Renal pelvis (tissue), 12 donors: Measurements from ENCODE around the gene SLC25A13. TPM values are rescaled to one million over a fixed set of nuclear protein-coding genes. Genes with fewer than 3 reads are reported as not detected.
"Not testable (repeated sequence)": the region's sequence is repeated elsewhere in the genome, so short reads cannot be mapped to it uniquely, and the experiment has no call there.

ENCODE experiments used
- DNase-seq: peaks from one replicate; pipeline ENCODE4 v3.0.0-alpha.2; 2013
- long read RNA-seq, 16 experiments: transcript quantifications; one replicate each; lab custom pipeline, GENCODE V29; 2026
- polyA plus RNA-seq, 3 donors: library from polyadenylated mRNA; unstranded; fragments of 120-200 nt; gene quantifications; one replicate each; pipeline ENCODE4 v1.2.1, GENCODE V29; 2013; ENCODE audit not compliant: insufficient read length in 3 of 3

Gene SLC25A13, protein sequence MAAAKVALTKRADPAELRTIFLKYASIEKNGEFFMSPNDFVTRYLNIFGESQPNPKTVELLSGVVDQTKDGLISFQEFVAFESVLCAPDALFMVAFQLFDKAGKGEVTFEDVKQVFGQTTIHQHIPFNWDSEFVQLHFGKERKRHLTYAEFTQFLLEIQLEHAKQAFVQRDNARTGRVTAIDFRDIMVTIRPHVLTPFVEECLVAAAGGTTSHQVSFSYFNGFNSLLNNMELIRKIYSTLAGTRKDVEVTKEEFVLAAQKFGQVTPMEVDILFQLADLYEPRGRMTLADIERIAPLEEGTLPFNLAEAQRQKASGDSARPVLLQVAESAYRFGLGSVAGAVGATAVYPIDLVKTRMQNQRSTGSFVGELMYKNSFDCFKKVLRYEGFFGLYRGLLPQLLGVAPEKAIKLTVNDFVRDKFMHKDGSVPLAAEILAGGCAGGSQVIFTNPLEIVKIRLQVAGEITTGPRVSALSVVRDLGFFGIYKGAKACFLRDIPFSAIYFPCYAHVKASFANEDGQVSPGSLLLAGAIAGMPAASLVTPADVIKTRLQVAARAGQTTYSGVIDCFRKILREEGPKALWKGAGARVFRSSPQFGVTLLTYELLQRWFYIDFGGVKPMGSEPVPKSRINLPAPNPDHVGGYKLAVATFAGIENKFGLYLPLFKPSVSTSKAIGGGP
- polyA plus RNA-seq = 10 to 100 TPM; 38.0 to 44.0 (median 41.4) TPM
- long read RNA-seq, donor 1, transcript SLC25A13-201 (18 exons, 3,136 nt) = major isoform, 10 of 28 reads
- long read RNA-seq, donor 1, partial matches to known transcripts = 18 of 28 reads
- long read RNA-seq, donor 1, other reads (novel, unspliced or antisense) = 0 of 28 reads
- long read RNA-seq, donor 2, transcript SLC25A13-201 (18 exons, 3,136 nt) = major isoform, 7 of 8 reads
- long read RNA-seq, donor 2, partial matches to known transcripts = 0 of 8 reads
- long read RNA-seq, donor 2, other reads (novel, unspliced or antisense) = 0 of 8 reads
- long read RNA-seq, donor 3, transcript SLC25A13-201 (18 exons, 3,136 nt) = major isoform, 5 of 5 reads
- long read RNA-seq, donor 3, partial matches to known transcripts = 0 of 5 reads
- long read RNA-seq, donor 3, other reads (novel, unspliced or antisense) = 0 of 5 reads
- long read RNA-seq, donor 4, partial matches to known transcripts = 0 of 4 reads
- long read RNA-seq, donor 4, other reads (novel, unspliced or antisense) = 0 of 4 reads
- long read RNA-seq, donor 5, partial matches to known transcripts = 0 of 1 reads
- long read RNA-seq, donor 5, other reads (novel, unspliced or antisense) = 0 of 1 reads
- long read RNA-seq, donor 6, partial matches to known transcripts = 0 of 2 reads
- long read RNA-seq, donor 6, other reads (novel, unspliced or antisense) = 0 of 2 reads
- long read RNA-seq, donor 7, transcript SLC25A13-201 (18 exons, 3,136 nt) = major isoform, 10 of 32 reads
- long read RNA-seq, donor 7, partial matches to known transcripts = 22 of 32 reads
- long read RNA-seq, donor 7, other reads (novel, unspliced or antisense) = 0 of 32 reads
- long read RNA-seq, donor 8, partial matches to known transcripts = 0 of 2 reads
- long read RNA-seq, donor 8, other reads (novel, unspliced or antisense) = 0 of 2 reads
- long read RNA-seq, donor 9, partial matches to known transcripts = 0 of 2 reads
- long read RNA-seq, donor 9, other reads (novel, unspliced or antisense) = 0 of 2 reads
- long read RNA-seq, donor 10, transcript SLC25A13-201 (18 exons, 3,136 nt) = major isoform, 7 of 22 reads
- long read RNA-seq, donor 10, partial matches to known transcripts = 15 of 22 reads
- long read RNA-seq, donor 10, other reads (novel, unspliced or antisense) = 0 of 22 reads
- long read RNA-seq, donor 11, partial matches to known transcripts = 11 of 14 reads
- long read RNA-seq, donor 11, other reads (novel, unspliced or antisense) = 0 of 14 reads
- long read RNA-seq, donor 12, transcript SLC25A13-201 (18 exons, 3,136 nt) = major isoform, 5 of 5 reads
- long read RNA-seq, donor 12, partial matches to known transcripts = 0 of 5 reads
- long read RNA-seq, donor 12, other reads (novel, unspliced or antisense) = 0 of 5 reads
- long read RNA-seq, donor 13, transcript SLC25A13-201 (18 exons, 3,136 nt) = major isoform, 6 of 6 reads
- long read RNA-seq, donor 13, partial matches to known transcripts = 0 of 6 reads
- long read RNA-seq, donor 13, other reads (novel, unspliced or antisense) = 0 of 6 reads
- long read RNA-seq, donor 14, transcript SLC25A13-201 (18 exons, 3,136 nt) = major isoform, 8 of 9 reads
- long read RNA-seq, donor 14, partial matches to known transcripts = 0 of 9 reads
- long read RNA-seq, donor 14, other reads (novel, unspliced or antisense) = 0 of 9 reads
- long read RNA-seq, donor 15, partial matches to known transcripts = 19 of 24 reads
- long read RNA-seq, donor 15, other reads (novel, unspliced or antisense) = 0 of 24 reads
- long read RNA-seq, donor 16, transcript SLC25A13-201 (18 exons, 3,136 nt) = major isoform, 7 of 7 reads
- long read RNA-seq, donor 16, partial matches to known transcripts = 0 of 7 reads
- long read RNA-seq, donor 16, other reads (novel, unspliced or antisense) = 0 of 7 reads

DNA sequence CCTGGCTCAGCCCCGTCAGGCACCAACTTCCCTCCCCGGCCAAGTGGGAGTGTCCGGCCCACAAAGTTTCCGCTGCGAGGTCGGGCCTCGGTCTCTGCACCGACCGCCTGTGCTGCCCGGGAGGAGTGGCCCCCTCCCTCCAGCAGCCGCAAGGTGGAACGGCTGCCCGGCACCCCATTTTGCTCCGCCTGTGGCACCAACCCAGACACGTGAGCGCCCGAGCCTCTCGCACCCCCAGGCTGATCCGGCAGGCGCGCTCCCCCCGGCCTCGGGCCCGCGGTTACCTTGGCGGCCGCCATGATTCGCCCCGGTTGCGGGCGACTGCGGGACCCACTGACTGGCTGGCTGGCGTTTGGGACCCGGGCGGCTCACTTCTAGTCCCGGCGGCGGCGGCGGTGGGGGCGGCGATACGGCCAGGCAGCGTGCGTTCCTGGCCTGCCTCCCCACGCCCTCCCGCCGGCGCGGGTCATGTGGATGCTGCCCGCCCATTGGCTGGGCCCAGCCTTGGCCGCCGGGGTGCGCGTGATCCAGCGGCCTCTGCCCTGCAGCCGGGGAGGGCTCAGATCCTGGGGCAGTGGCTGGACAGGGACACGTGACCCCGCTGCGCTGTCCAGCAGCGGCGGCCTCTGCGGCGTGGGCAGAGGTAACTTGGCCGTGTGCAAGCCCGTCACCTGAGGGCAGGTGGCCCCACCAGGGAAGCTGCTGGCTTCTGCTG, at the start of gene SLC25A13:
Gene SLC25A13 (minus strand): TSS at position 441 of the 715 bp plus-strand sequence. CDS start 142 bp downstream, at position 299.
- DNase-seq = peak; percentile 77

DNA sequence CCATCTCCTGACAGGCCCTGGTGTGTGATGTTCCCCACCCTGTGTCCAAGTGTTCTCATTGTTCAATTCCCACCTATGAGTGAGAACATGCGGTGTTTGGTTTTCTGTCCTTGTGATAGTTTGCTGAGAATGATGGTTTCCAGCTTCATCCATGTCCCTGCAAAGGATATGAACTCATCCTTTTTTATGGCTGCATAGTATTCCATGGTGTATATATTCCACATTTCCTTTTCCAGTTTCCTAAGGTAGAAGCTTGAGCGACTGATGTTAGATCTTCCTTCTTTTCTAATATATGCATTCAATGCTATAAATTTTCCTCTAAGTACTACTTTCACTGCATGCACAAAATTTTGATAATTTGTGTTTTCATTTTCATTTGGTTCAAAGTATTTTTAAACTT, 44.0 kb upstream of the SLC25A13 start:
- not testable (repeated sequence) for DNase-seq

DNA sequence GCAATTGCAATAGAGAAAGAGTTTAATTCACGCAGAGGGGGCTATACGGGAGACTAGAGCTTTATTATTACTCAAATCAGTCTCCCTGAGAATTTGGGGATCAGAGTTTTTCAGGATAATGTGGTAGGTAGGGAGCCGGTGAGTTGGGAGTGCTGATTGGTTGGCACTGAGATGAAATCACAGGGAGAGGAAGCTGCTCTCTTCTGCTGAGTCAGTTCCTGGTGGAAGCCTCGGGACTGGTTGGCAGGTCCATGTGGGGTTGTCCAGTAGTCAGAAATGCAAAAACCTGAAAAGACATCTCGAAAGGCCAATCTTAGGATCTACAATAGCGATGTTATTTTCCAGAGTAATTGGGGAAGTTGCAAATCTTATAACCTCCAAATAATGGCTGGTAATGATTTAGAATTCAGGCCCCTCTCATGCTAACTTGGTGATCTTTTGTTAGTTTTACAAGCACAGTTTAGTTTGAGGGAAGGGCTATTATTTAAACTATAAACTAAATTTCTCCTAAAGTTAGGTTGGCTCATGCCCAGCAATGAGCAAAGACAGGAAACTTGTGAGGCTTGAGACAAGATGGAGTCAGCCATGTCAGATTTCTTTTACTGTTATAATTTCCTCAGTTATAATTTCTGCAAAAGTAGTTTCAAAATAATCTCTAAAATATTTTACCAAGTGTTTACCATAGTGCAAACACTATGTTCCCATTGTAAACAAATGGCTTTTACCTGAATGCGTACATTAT, 39.4 kb upstream of the SLC25A13 start:
- DNase-seq = no peak

DNA sequence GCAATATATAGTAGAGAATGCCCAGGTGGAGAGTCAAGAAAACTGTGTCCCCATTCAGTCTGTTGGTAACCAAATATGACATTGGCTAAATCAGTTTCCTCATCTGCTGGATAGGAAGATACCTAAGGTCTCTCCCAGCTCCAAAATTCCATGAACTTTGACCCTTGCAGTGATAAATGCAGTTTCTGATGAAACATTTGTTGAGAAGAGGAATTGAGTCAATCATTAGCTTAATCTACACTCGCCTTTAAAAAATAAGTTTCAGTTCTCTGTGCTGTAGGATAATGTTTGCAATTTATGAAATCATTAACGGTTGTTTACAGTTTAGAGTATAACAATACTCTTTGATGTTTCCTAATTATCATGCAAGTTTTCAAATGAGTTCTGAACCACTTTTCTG, 38.0 kb upstream of the SLC25A13 start:
- DNase-seq = no peak

DNA sequence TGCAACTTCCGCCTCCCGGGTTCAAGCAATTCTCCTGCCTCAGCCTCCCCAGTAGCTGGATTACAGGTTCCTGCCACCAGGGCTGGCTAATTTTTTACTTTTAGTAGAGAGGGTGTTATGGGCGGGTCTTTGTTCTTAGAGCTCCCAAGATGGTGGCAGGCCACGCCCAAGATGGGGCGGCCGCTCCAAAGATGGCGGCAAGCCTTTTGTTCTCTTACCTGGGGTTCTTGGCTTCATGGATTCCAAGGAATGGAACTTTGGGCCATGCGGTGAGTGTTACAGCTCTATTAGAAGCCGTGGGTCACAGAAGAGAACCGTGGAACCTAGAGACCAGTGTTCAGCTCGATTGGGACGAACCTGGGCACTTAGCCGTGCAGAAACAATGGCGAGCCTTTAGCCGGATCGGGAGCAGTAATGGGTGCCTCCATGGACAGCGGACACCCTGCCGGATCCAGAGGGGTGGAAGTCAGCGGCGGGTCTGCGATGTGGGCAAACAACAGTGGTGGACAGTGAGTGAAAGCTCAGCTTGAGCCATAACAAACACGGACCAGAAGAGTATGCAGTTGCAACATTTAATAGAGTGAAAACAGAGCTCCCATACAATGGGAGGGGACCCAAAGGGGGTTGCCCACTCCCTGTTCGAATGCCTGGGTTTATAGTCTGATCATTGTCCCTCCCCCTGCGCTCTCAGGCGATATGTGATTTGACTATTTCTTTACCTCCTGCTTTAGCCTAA, 36.5 kb upstream of the SLC25A13 start:
- DNase-seq = not testable (repeated sequence)

DNA sequence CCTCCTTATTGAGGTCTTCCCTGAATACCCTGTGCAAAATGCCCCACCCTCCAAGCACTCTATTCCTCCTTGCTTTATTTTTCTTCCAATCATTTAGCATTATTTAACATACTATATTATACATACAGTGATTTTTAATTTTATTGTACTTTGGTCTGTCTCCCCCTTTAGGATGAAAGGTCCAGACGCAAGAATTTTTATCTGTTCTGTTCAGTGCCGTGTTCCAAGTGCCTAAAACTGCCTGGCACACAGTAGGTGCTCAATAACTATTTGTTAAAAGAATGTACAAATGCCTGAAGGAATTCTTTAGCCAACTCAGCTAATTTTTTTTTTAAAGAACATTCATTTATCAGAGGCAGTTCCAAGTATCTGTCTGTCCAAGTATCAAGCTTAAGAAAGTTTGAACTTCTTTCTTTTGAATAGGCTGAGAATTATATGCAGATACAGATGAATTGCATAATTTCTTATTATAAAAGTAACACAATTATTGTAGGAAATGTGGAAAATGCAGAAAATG, 34.1 kb upstream of the SLC25A13 start:
- no peak for DNase-seq

DNA sequence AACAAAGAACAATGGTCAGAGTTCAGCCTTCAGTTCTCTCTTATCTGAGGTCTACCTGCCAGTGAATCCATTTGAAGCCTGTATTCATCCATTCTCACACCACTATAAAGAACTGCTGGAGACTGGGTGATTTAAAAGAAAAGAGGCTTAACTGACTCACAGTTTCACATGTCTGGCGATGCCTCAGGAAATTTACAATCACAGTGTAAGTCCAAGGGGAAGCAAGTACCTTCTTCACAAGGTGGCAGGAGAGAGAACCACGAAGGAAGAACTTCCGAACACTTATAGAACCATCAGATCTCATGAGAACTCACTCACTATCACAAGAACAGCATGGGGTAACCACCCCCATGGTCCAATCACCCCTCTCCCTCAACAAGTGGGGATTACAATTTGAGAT, 33.0 kb upstream of the SLC25A13 start:
- no peak for DNase-seq

DNA sequence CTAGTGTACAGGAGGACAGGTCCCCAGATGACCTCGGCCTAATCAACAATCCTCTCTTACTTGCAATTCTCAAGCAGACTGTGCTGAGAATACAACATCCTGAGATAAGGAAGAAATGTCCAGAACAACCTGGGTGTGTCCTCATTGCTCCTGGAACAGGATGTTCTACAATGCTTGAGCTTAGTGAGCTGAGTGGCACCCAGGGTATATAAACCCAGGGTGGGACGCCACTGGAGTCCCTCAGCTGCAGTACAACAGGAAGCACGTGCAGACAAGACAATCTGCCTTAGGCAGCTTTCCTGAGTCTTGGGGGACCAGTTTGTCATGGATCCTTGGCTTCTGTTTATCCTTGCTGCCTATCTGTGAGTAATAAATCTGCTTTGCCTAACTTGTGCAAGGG, 27.7 kb upstream of the SLC25A13 start:
- DNase-seq = no peak

DNA sequence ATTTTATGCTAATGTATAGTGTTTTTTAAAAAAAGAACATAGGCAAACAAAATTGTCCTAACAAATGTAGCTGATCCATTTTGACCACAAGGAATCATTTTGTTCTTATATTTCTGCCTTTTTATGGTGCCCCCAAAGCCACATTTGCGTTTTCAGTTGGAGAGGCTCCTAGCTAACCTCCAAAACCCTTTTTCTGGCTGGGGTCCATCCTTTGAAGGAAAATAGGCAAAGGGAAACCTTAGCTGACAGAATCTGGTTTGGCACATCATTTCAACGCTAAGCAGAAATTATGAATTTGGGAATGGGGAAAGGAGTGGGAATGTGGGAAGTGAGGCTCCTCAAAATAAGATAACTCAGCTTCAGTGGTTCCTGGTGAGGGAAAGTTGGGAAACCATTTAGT, 25.6 kb upstream of the SLC25A13 start:
- no peak for DNase-seq

DNA sequence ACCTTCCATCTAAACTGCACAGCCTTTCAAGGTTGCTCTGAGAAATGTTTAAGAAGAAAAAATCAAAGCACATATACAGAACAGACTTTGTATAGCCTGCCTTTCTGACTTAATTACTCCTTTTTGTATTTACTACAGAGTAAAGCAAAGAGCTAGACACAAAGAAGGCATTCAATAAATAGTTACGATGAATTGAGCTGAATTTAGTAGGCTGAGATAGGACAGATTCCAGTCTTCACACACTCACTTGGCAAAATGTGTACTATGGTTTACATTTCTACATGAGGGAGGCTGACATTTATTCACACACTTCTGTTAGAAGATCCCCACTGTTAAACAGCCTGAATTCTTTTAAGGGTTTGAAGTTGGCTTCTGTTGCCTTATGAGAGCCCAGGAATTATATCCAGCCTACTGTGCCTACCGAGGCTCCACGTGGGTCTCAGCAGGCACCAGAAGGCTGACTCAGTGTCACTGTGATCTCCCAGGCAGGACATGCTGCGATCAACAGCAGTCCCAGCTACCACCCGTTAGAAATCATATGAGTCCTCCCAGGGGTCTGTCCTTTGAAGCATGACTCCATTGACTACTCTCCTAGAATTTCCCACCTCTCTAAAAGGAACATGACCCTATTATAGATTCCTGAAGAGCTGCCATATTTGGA, 24.5 kb upstream of the SLC25A13 start:
- DNase-seq = no peak

DNA sequence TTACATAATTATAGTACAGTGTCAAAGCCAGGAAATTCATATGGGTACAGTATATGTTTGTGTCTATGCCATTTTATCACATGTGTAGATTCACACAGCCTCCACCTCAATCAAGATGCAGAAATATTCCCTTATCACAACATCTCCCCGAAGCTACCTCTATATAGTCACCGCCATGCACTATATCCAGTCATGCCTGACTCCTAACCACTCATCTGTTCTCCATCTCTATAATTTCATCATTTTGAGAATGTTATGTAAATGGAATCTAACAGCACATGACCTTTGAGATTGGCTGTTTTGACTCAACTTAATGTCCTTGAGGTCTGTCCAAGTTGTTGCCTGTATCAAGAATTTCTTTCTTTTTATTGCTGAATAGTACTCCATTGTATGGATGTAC, 22.3 kb upstream of the SLC25A13 start:
- no peak for DNase-seq

DNA sequence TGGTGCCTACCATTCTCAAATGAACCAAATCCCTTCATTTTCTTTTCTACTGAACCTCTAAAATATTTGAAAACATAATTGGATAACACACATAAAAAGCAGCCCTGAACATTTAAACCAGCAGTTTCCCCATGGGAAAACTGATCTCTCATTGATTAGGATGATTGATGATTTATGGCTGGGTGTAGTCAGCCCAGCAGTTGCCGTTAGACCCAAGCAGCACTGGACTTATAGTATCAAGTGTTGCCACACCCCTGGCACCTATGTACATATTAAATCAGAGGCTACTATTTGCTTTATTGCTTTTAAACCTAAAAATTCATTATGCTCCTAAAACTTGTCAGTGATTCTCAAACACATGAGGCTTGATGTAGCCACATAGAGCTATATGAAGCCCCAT, 20.2 kb upstream of the SLC25A13 start:
- no peak for DNase-seq

DNA sequence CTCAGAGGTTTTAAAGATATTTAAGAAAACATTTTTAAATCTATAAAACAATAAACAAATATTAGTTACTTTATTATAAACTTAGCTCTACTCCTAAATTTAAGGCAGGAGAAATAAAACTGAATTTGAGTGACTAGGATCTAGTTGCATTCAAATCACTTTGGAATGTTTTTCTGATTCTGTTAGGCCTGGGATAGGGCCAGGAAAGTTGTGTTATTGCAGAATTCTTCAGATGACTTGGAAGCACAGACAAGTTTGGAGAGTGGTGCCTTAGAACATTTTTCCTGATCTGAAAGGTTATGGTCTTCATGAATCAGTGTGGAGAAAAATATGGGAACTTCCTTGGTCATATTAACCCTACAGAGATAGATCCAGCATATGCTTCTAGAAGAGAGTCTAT, 15.6 kb upstream of the SLC25A13 start:
- DNase-seq = no peak

DNA sequence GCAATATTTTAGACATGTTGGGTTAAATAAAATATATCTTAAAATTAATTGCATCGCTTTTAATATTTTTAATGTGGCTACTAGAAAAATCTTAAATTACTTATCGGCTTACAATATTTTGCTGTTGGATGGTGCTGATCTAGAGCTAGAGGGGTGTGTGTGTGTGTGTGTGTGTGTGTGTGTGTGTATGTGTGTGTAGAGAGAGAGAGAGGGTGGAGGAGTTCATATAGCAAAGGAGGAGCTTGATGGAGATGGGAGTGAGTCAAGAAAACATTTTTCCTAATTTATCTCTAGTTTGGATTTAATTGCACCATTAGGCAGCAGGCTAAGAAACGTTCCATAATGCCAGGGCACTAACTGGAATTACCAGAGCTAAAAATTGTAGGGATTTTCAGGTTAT, 10.4 kb upstream of the SLC25A13 start:
- no peak for DNase-seq

DNA sequence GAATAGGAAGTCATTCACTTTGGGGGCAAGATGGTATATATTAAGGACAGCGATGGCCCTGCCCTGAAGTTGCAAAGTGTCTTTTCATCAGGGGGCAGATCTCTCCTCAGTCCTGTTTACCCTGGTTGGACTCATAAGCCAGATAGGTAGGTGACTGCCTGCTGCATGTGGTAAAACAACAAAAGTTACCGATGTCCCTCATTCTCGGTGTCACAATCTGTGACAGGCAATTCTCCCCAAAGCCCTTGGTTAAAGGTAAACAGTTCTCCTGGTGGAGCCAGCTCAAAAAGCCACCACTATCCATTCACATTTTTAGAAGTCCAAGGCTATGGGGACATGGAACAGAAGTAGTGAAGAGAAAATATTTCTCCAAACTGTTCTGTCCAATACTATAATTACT, 9.9 kb upstream of the SLC25A13 start:
- no peak for DNase-seq

DNA sequence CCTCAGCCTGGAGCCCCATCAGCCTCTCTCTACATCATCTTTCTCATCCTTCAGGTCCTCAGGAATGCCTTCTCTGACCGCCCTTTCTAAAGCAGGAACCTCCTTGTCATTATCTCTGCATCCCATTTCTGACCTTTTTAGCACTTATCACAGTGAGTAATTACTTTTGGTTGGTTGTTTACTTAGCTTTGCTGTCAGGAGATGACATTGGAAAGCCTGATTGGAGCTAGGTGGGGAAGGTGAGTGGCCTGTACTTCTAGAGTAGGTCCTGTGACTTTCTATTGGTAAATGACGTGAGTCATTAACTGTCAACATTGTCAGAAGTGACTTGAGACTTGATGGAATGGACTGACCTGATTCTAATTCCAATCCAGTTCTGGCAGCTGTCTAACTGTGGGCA, 9.3 kb upstream of the SLC25A13 start:
- DNase-seq = no peak
